HepG2 (cell line): ENCODE data around the gene MIEF2. TPM values are rescaled to one million over a fixed set of nuclear protein-coding genes. Genes with fewer than 3 reads are reported as not detected.

Experiments used
- ATAC-seq: fragments of 200-7000 bp; cut with Tn5 transposase; 3 replicates; pipeline ENCODE4 v1.9.1; 2020; ENCODE audit warnings: mild to moderate bottlenecking, moderate library complexity
- BruUV-seq: library from RNA; stranded (reverse); fragments of 400-500 nt; replicated peaks from 2 replicates; lab custom pipeline; 2021; lab: Mats Ljungman, UMichigan
- CTCF ChIA-PET: fragments of 300-600 bp; formaldehyde crosslinking; extraction: SDS; loops from one replicate; lab custom pipeline; 2021; ENCODE audit warnings: low total read pairs, inconsistent platforms, low intra/inter-chr PET ratio; lab: Yijun Ruan, JAX
- POLR2A ChIA-PET: fragments of 350-600 bp; sonication (Branson Sonifier 250); formaldehyde crosslinking; loops from one replicate; lab custom pipeline; 2020; ENCODE audit warnings: antibody characterized with exemption, inconsistent platforms; lab: Yijun Ruan, JAX
- DNase-seq: peaks from one replicate; pipeline ENCODE4 v3.0.0-alpha.2; 2015; ENCODE audit warnings: low spot score
- FAIRE-seq: peaks from 3 replicates; lab custom pipeline; 2011; peaks lifted over from hg19 to GRCh38; lab: Jason Lieb, UNC
- H2AFZ ChIP-seq: one replicate; pipeline ENCODE4 v1.6.1; 2011; ENCODE audit warnings: low read length, inconsistent platforms
- H3K27ac ChIP-seq: fragments of 300-600 bp; 3 replicates; pipeline ENCODE4 v1.8.0; 2011; ENCODE audit warnings: mixed run types, mild to moderate bottlenecking, mixed read lengths, low read length, inconsistent platforms; ENCODE audit not compliant: insufficient read depth; ENCODE audit errors: extremely low read length
- H3K27me3 ChIP-seq, 2 experiments: fragments of 200-600 bp in 1 of 2; 2 replicates in 1 of 2; 3 replicates in 1 of 2; pipeline versions ENCODE4 v1.6.0 to v1.8.0; 2011; ENCODE audit warnings: low read length in 2 of 2, mild to moderate bottlenecking in 2 of 2, moderate library complexity in 2 of 2, inconsistent platforms in 1 of 2; ENCODE audit not compliant: insufficient read depth in 2 of 2, control insufficient read depth in 1 of 2
- H3K36me3 ChIP-seq, 2 experiments: fragments of 200-600 bp in 1 of 2; replicated peaks in 1 of 2; 2 replicates in 1 of 2; 3 replicates in 1 of 2; pipeline versions ENCODE4 v1.5.1 to v1.8.0; 2011; ENCODE audit warnings: low read length in 2 of 2, inconsistent platforms in 1 of 2; ENCODE audit not compliant: insufficient read depth in 2 of 2, control insufficient read depth in 1 of 2
- H3K4me1 ChIP-seq: 2 replicates; pipeline ENCODE4 v1.5.1; 2012; ENCODE audit warnings: low read length, inconsistent platforms; ENCODE audit not compliant: insufficient read depth
- H3K4me2 ChIP-seq: 2 replicates; pipeline ENCODE4 v1.6.0; 2011; ENCODE audit warnings: low read depth, low read length, inconsistent platforms
- H3K4me3 ChIP-seq, 3 experiments: fragments of 200-600 bp in 1 of 3; sonication (generic), shearing (Covaris generic) in 1 of 3; replicated peaks in 1 of 3; 2 replicates each; pipeline ENCODE4 v1.5.1; 2011 to 2016; ENCODE audit warnings: low read length in 3 of 3, inconsistent platforms in 2 of 3, low read depth in 2 of 3, mild to moderate bottlenecking in 2 of 3, control low read depth in 1 of 3, mixed read lengths in 1 of 3; ENCODE audit not compliant: insufficient read depth in 1 of 3
- H3K79me2 ChIP-seq: one replicate; pipeline ENCODE4 v1.6.1; 2011; ENCODE audit warnings: low read length, inconsistent platforms; ENCODE audit not compliant: insufficient read depth
- H3K9ac ChIP-seq: 2 replicates; pipeline ENCODE4 v1.6.0; 2011; ENCODE audit warnings: mild to moderate bottlenecking, low read depth, low read length, inconsistent platforms; ENCODE audit not compliant: insufficient read depth
- H3K9me3 ChIP-seq: 2 replicates; pipeline ENCODE4 v1.5.1; 2012; ENCODE audit warnings: mild to moderate bottlenecking, low read length
- H4K20me1 ChIP-seq: 2 replicates; pipeline ENCODE4 v1.6.0; 2011; ENCODE audit warnings: inconsistent platforms, mild to moderate bottlenecking, low read length, moderate library complexity; ENCODE audit not compliant: insufficient read depth
- MIER2 ChIP-seq: IDR thresholded peaks from 2 replicates; pipeline ENCODE4 v1.6.1; 2016; ENCODE audit warnings: missing biosample characterization, missing genetic modification reagents
- MYNN ChIP-seq: sonication (generic); formaldehyde crosslinking; IDR thresholded peaks from 2 replicates; pipeline ENCODE4 v1.4.0; 2020; ENCODE audit warnings: mild to moderate bottlenecking, low read depth, missing genetic modification reagents
- NFE2L1 ChIP-seq: sonication (generic); formaldehyde crosslinking; IDR thresholded peaks from 2 replicates; pipeline ENCODE4 v1.4.0; 2020; ENCODE audit warnings: missing genetic modification reagents, mild to moderate bottlenecking, borderline replicate concordance
- NFIC ChIP-seq: IDR thresholded peaks from 2 replicates; pipeline ENCODE4 v1.6.1; 2012; ENCODE audit warnings: mild to moderate bottlenecking, low read length, inconsistent platforms
- POLR2G ChIP-seq: fragments of 200-400 bp; formaldehyde crosslinking; IDR thresholded peaks from 2 replicates; pipeline ENCODE4 v1.6.1; 2018; ENCODE audit warnings: mild to moderate bottlenecking, low read depth, low read length, moderate library complexity
- ZNF263 ChIP-seq: sonication (generic); formaldehyde crosslinking; IDR thresholded peaks from 2 replicates; pipeline ENCODE4 v1.4.0; 2020; ENCODE audit warnings: missing genetic modification reagents
- ZNF660 ChIP-seq: sonication (generic); formaldehyde crosslinking; IDR thresholded peaks from 2 replicates; pipeline ENCODE4 v1.5.1; 2020; ENCODE audit warnings: mild to moderate bottlenecking, low read depth, missing genetic modification reagents, borderline replicate concordance
- ZNF704 ChIP-seq: sonication (generic); formaldehyde crosslinking; IDR thresholded peaks from 2 replicates; pipeline ENCODE4 v1.8.1; 2023; ENCODE audit warnings: mild to moderate bottlenecking, inconsistent platforms, moderate library complexity, missing genetic modification reagents, borderline replicate concordance
- ZNF841 ChIP-seq: sonication (generic); formaldehyde crosslinking; IDR thresholded peaks from 2 replicates; pipeline ENCODE4 v1.8.1; 2023; ENCODE audit warnings: missing genetic modification reagents, borderline replicate concordance
- WGBS: methylation state at CpG from one replicate; pipeline ENCODE4 v1.1.6; 2017; ENCODE audit warnings: low lambda C conversion rate; 5-methylcytosine and 5-hydroxymethylcytosine counted together
- in situ Hi-C: cut with HindIII; loops from 2 replicates; pipeline ENCODE4 v1.10.0; 2017; ENCODE audit warnings: low pct_unique_long_range_greater_than_20kb; ENCODE audit not compliant: extremely low pct_ligation_motif_present
- intact Hi-C: fragments of 100-400 bp; cut with micrococcal nuclease; formaldehyde crosslinking; loops from one replicate; pipeline ENCODE4 v1.10.0; 2022; ENCODE audit not compliant: unreplicated experiment
- polyA plus RNA-seq, 8 experiments: library from polyadenylated mRNA; depleted of rRNA in 3 of 8; stranded (reverse) in 7 of 8; unstranded in 1 of 8; fragments of >200 nt; fragmentation: Illumina TruSeq in 4 of 8; extraction: Trizol in 4 of 8; gene quantifications; 2 replicates each; pipeline versions ENCODE4 v1.2.1 to v1.2.3, GENCODE V29; 2011 to 2016; ENCODE audit warnings: low read depth in 4 of 8, missing spikeins in 1 of 8, mixed read lengths in 1 of 8; ENCODE audit not compliant: insufficient read depth in 1 of 8
- total RNA-seq, 5 experiments: library from RNA; depleted of rRNA; stranded (reverse); fragments of >200 nt; fragmentation: Illumina TruSeq; extraction: Trizol; gene quantifications; 2 replicates each; pipeline ENCODE4 v1.2.3, GENCODE V29; 2016; ENCODE audit warnings: low read depth in 1 of 5
- TF ChIP-seq, protein P1 (sequence below): sonication (generic); formaldehyde crosslinking; IDR thresholded peaks from 2 replicates; pipeline ENCODE4 v1.8.0; 2022; ENCODE audit warnings: mild to moderate bottlenecking, missing genetic modification reagents; ENCODE audit not compliant: insufficient replicate concordance

The MIEF2 gene
- total and polyA plus RNA-seq, 2 of the 13 experiments (the other 11 are each of a cell fraction or from before 2014, with no cell fraction given), result 6.0 to 8.0 TPM

- no peaks in the 10 kb centered on the region for H3K27me3 ChIP-seq
- H4K20me1 ChIP-seq, result no peaks in the 10 kb centered on the region
- intact Hi-C loops, result no loop called here
- peaks cover 11 to 30% of the 10 kb centered on the region in 2 experiments; a peak in 4 of 5 replicates for H3K36me3 ChIP-seq
- WGBS, result 91% methylated on average over 9 of the region's 22 CpGs
- H2AFZ ChIP-seq, result no peak overlapping the region
- no peak for ATAC-seq
- H3K9me3 ChIP-seq, result no peaks in the 10 kb centered on the region
- CTCF ChIA-PET, result no interaction called here
- POLR2A ChIA-PET, result no interaction called here
- no peak overlapping the region for H3K4me3 ChIP-seq
- DNase-seq, result no peak
- H3K4me1 ChIP-seq, result peaks cover 8% of the 10 kb centered on the region
- TF ChIP-seq MYNN (CRISPR knock-in tag) (no peak), ZNF263 (no peak), POLR2G (no peak), ZNF704 (CRISPR knock-in tag) (no peak)
- TF ChIP-seq, all 625 proteins: peak for 0
- FAIRE-seq, result no peak
- BruUV-seq, result no TSS peak
- no peak overlapping the region for H3K4me2 ChIP-seq
- H3K27ac ChIP-seq, result no peak overlapping the region
- no peak overlapping the region for H3K9ac ChIP-seq
- peaks cover 7% of the 10 kb centered on the region for H3K79me2 ChIP-seq
- in situ Hi-C loops, result no loop called here
Measured at GRCh38 chr17:18233803-18234518, 26.5 kb upstream of the MIEF2 start.

DNA sequence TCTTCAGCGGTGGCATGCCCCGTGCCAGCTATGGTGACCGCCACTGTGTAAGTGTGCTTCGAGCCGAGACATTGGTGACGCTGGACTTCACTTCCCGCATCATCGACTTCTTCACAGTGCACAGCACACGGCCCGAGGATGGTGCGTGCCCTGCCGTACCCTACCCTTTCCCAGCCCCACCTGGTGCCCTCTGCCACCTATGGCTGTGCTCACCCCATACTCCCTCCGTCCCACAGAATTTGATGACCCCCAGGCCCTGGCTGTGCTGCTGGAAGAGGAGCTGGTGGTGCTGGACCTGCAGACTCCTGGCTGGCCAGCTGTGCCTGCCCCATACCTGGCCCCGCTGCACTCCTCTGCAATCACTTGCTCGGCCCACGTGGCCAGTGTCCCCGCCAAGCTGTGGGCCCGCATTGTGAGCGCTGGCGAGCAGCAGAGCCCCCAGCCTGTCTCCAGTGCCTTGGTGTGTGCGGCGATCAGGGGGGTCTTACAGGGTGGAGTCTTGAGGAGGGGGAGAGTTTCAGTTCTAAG is 25.5 kb upstream of the MIEF2 start:
- DNase-seq, result no peak
- POLR2A ChIA-PET, result no interaction called here
- no peak overlapping the region for H3K27ac ChIP-seq

More for the DNA sequence above, 25.5 kb upstream of the MIEF2 start:
- peaks cover 11 to 30% of the 10 kb centered on the region in 2 experiments; a peak in 4 of 5 replicates for H3K36me3 ChIP-seq
- BruUV-seq, result TSS peak; percentile 23
- H3K27me3 ChIP-seq, result no peaks in the 10 kb centered on the region
- CTCF ChIA-PET, result no interaction called here
- H3K4me1 ChIP-seq, result no peaks in the 10 kb centered on the region
- in situ Hi-C loops (no loop called here), intact Hi-C loops (no loop called here)
- no peaks in the 10 kb centered on the region for H3K9me3 ChIP-seq
- ATAC-seq, result no peak
- no peak for FAIRE-seq
- H3K4me2 ChIP-seq, result no peak overlapping the region
- H3K9ac ChIP-seq, result no peak overlapping the region
- 99% methylated on average over 9 of the region's 22 CpGs for WGBS
- H3K4me3 ChIP-seq, result no peak overlapping the region
- H3K79me2 ChIP-seq, result peaks cover under 1% of the 10 kb centered on the region
- no peak overlapping the region for H2AFZ ChIP-seq
- H4K20me1 ChIP-seq, result no peaks in the 10 kb centered on the region
- TF ChIP-seq ZNF660 (CRISPR knock-in tag) (no peak), NFE2L1 (CRISPR knock-in tag) (no peak), ZNF841 (CRISPR knock-in tag) (no peak), NFIC (no peak), MIER2 (CRISPR knock-in tag) (no peak)
- TF ChIP-seq, protein P1, sequence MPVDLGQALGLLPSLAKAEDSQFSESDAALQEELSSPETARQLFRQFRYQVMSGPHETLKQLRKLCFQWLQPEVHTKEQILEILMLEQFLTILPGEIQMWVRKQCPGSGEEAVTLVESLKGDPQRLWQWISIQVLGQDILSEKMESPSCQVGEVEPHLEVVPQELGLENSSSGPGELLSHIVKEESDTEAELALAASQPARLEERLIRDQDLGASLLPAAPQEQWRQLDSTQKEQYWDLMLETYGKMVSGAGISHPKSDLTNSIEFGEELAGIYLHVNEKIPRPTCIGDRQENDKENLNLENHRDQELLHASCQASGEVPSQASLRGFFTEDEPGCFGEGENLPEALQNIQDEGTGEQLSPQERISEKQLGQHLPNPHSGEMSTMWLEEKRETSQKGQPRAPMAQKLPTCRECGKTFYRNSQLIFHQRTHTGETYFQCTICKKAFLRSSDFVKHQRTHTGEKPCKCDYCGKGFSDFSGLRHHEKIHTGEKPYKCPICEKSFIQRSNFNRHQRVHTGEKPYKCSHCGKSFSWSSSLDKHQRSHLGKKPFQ (CRISPR knock-in tag), result no peak
